Mesenchymal stem cell (in vitro differentiated cells and primary cell): ENCODE data around the gene DNAJC5G.

Experiments used
- DNase-seq: peaks from one replicate; pipeline ENCODE4 v3.0.0-alpha.2; 2013
- H2AFZ ChIP-seq: one replicate; pipeline ENCODE4 v1.6.1; 2013; ENCODE audit warnings: low read depth, mild to moderate bottlenecking, control low read depth, inconsistent platforms, low read length, moderate library complexity
- H2AK5ac ChIP-seq: 2 replicates; pipeline ENCODE4 v1.6.1; 2013; ENCODE audit warnings: low read length, moderate library complexity, mild to moderate bottlenecking, inconsistent platforms; ENCODE audit not compliant: severe bottlenecking
- H2BK120ac ChIP-seq: one replicate; pipeline ENCODE4 v1.6.1; 2013; ENCODE audit warnings: low read depth, mild to moderate bottlenecking, inconsistent platforms, low read length, moderate library complexity
- H2BK12ac ChIP-seq, 2 experiments: one replicate each; pipeline ENCODE4 v1.6.1; 2013; ENCODE audit warnings: inconsistent platforms in 2 of 2, low read length in 2 of 2, mild to moderate bottlenecking in 2 of 2, moderate library complexity in 2 of 2, control low read depth in 1 of 2
- H2BK15ac ChIP-seq: one replicate; pipeline ENCODE4 v1.6.1; 2013; ENCODE audit warnings: mild to moderate bottlenecking, low read depth, inconsistent platforms; ENCODE audit not compliant: poor library complexity, severe bottlenecking
- H2BK5ac ChIP-seq: 2 replicates; pipeline ENCODE4 v1.6.1; 2013; ENCODE audit warnings: low read depth, mild to moderate bottlenecking, low read length, control low read depth, inconsistent platforms; ENCODE audit not compliant: poor library complexity, severe bottlenecking
- H3K14ac ChIP-seq, 2 experiments: one replicate each; pipeline ENCODE4 v1.6.1; 2013; ENCODE audit warnings: inconsistent platforms in 2 of 2, low read length in 2 of 2, control low read depth in 1 of 2, mild to moderate bottlenecking in 1 of 2, moderate library complexity in 1 of 2
- H3K18ac ChIP-seq, 2 experiments: one replicate each; pipeline ENCODE4 v1.6.1; 2013; ENCODE audit warnings: inconsistent platforms in 2 of 2, low read length in 2 of 2, control low read depth in 1 of 2, low read depth in 1 of 2, mild to moderate bottlenecking in 1 of 2
- H3K23ac ChIP-seq, 2 experiments: one replicate each; pipeline ENCODE4 v1.6.1; 2013; ENCODE audit warnings: inconsistent platforms in 2 of 2, low read length in 2 of 2, mild to moderate bottlenecking in 2 of 2, moderate library complexity in 2 of 2, control low read depth in 1 of 2
- H3K27ac ChIP-seq: 2 replicates; pipeline ENCODE4 v1.5.1; 2013; ENCODE audit warnings: mild to moderate bottlenecking, moderate library complexity, low read length, control low read depth, inconsistent platforms; ENCODE audit not compliant: poor library complexity, severe bottlenecking
- H3K27me3 ChIP-seq, 2 experiments: 2 replicates each; pipeline versions ENCODE4 v1.6.1 to v1.7.0; 2013; ENCODE audit warnings: low read length in 2 of 2, mild to moderate bottlenecking in 2 of 2, moderate library complexity in 2 of 2, control low read depth in 1 of 2, inconsistent platforms in 1 of 2; ENCODE audit not compliant: control insufficient read depth in 1 of 2, insufficient read depth in 1 of 2
- H3K36me3 ChIP-seq, 2 experiments: 2 replicates each; pipeline versions ENCODE4 v1.6.1 to v1.7.0; 2013; ENCODE audit warnings: low read length in 2 of 2, control low read depth in 1 of 2, inconsistent platforms in 1 of 2, low read depth in 1 of 2, mild to moderate bottlenecking in 1 of 2; ENCODE audit not compliant: insufficient read depth in 2 of 2, control insufficient read depth in 1 of 2
- H3K4ac ChIP-seq, 2 experiments: one replicate each; pipeline ENCODE4 v1.6.1; 2013; ENCODE audit warnings: inconsistent platforms in 2 of 2, low read length in 2 of 2, mild to moderate bottlenecking in 2 of 2, moderate library complexity in 2 of 2, control low read depth in 1 of 2, low read depth in 1 of 2
- H3K4me1 ChIP-seq: 2 replicates; pipeline ENCODE4 v1.6.1; 2013; ENCODE audit warnings: low read depth, low read length, control low read depth; ENCODE audit not compliant: control insufficient read depth, insufficient read depth
- H3K4me2 ChIP-seq: 2 replicates; pipeline ENCODE4 v1.6.1; 2013; ENCODE audit warnings: low read length, mild to moderate bottlenecking, inconsistent platforms; ENCODE audit not compliant: poor library complexity, severe bottlenecking
- H3K4me3 ChIP-seq, 2 experiments: 2 replicates each; pipeline versions ENCODE4 v1.5.1 to v1.7.0; 2013; ENCODE audit warnings: low read length in 2 of 2, mild to moderate bottlenecking in 2 of 2, control low read depth in 1 of 2, low read depth in 1 of 2; ENCODE audit not compliant: insufficient read depth in 1 of 2
- H3K79me1 ChIP-seq: replicated peaks from 2 replicates; pipeline ENCODE4 v1.6.1; 2013; ENCODE audit warnings: mild to moderate bottlenecking, control low read depth, low read length, inconsistent platforms; ENCODE audit not compliant: poor library complexity, severe bottlenecking
- H3K9ac ChIP-seq: 2 replicates; pipeline ENCODE4 v1.7.0; 2013; ENCODE audit warnings: mild to moderate bottlenecking, low read length, moderate library complexity
- H3K9me3 ChIP-seq: 2 replicates; pipeline ENCODE4 v1.7.0; 2013; ENCODE audit warnings: mild to moderate bottlenecking, low read length; ENCODE audit not compliant: control insufficient read depth
- H4K8ac ChIP-seq: one replicate; pipeline ENCODE4 v1.6.1; 2013; ENCODE audit warnings: inconsistent platforms, mild to moderate bottlenecking, low read length, moderate library complexity
- H4K91ac ChIP-seq: one replicate; pipeline ENCODE4 v1.6.1; 2013; ENCODE audit warnings: mild to moderate bottlenecking, low read length, inconsistent platforms
- WGBS: methylation state at CpG from one replicate; pipeline ENCODE4 v1.1.7; 2013; ENCODE audit warnings: mixed read lengths; 5-methylcytosine and 5-hydroxymethylcytosine counted together

Gene DNAJC5G

DNA sequence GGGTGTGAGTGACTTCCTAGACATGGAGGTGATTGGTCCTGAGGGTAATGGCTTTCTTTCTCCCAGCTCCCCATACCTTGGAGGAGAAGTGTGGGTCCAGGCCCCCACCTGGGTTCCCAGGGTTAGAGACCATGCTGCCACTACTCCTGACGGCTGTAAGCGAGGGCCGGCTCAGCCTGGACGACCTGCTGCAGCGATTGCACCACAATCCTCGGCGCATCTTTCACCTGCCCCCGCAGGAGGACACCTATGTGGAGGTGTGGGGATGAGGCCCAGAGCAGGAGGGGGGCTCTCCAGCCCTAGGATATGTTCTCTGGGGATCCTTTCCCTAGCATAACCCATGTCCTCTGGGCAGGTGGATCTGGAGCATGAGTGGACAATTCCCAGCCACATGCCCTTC lies 36.3 kb upstream of the DNAJC5G start:
- H3K4me1 ChIP-seq: no peaks in the 10 kb centered on the region
- no peak overlapping the region for H3K27ac ChIP-seq
- H2AFZ ChIP-seq: no peak overlapping the region
- H2BK5ac ChIP-seq: no peak overlapping the region
- no peak overlapping the region for H3K4ac ChIP-seq
- no peak overlapping the region for H3K4me3 ChIP-seq
- H2BK12ac ChIP-seq: no peak overlapping the region
- no peak overlapping the region for H3K18ac ChIP-seq
- H2BK15ac ChIP-seq: no peak overlapping the region
- H2AK5ac ChIP-seq: no peak overlapping the region
- no peak overlapping the region for H4K8ac ChIP-seq
- no peak overlapping the region for H3K4me2 ChIP-seq
- no peak overlapping the region for H2BK120ac ChIP-seq
- peaks cover 95 to 98% of the 10 kb centered on the region in 2 experiments for H3K36me3 ChIP-seq
- WGBS: 96% methylated on average over 4 of the region's 8 CpGs
- DNase-seq: no peak
- H3K14ac ChIP-seq: no peak overlapping the region
- H3K79me1 ChIP-seq: peaks cover 14% of the 10 kb centered on the region
- no peak overlapping the region for H4K91ac ChIP-seq
- no peaks in the 10 kb centered on the region for H3K9me3 ChIP-seq
- no peaks in the 10 kb centered on the region for H3K27me3 ChIP-seq
- H3K9ac ChIP-seq: no peak overlapping the region
- no peak overlapping the region for H3K23ac ChIP-seq

DNA sequence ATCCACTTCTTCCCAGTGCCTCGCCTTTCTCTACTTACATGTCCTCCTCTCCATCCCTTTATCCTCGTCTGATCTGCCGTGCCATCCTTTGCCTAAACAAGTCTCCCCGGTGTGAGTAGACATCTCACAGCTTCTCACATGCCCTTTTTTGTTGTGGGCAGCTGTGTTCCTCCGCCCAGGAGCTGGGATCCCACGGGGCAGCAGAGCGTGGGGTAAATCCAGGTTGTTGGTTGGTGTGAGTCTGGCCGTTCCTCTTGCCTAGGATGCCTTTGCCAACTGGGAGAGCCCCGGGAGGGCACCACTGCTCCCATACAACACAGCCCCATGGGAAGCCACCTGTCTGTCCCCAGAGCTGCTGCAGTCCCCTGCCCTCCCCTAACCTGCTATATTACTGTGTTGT lies 34.8 kb upstream of the DNAJC5G start:
- no peak overlapping the region for H3K4ac ChIP-seq
- no peak overlapping the region for H3K27ac ChIP-seq
- H3K36me3 ChIP-seq: peaks cover 95 to 97% of the 10 kb centered on the region in 2 experiments
- H2AFZ ChIP-seq: no peak overlapping the region
- no peak overlapping the region for H4K91ac ChIP-seq
- no peak overlapping the region for H2BK120ac ChIP-seq
- H2AK5ac ChIP-seq: no peak overlapping the region
- no peak overlapping the region for H3K4me3 ChIP-seq
- no peaks in the 10 kb centered on the region for H3K27me3 ChIP-seq
- H3K18ac ChIP-seq: no peak overlapping the region
- no peak overlapping the region for H4K8ac ChIP-seq
- H2BK15ac ChIP-seq: no peak overlapping the region
- H3K9ac ChIP-seq: no peak overlapping the region
- peaks cover 12% of the 10 kb centered on the region for H3K79me1 ChIP-seq
- 100% methylated on average over 5 of the region's 9 CpGs for WGBS
- H3K4me2 ChIP-seq: no peak overlapping the region
- no peak overlapping the region for H2BK5ac ChIP-seq
- no peaks in the 10 kb centered on the region for H3K9me3 ChIP-seq
- no peak overlapping the region for H3K23ac ChIP-seq
- H3K14ac ChIP-seq: no peak overlapping the region
- H2BK12ac ChIP-seq: no peak overlapping the region
- no peak for DNase-seq
- H3K4me1 ChIP-seq: no peaks in the 10 kb centered on the region

DNA sequence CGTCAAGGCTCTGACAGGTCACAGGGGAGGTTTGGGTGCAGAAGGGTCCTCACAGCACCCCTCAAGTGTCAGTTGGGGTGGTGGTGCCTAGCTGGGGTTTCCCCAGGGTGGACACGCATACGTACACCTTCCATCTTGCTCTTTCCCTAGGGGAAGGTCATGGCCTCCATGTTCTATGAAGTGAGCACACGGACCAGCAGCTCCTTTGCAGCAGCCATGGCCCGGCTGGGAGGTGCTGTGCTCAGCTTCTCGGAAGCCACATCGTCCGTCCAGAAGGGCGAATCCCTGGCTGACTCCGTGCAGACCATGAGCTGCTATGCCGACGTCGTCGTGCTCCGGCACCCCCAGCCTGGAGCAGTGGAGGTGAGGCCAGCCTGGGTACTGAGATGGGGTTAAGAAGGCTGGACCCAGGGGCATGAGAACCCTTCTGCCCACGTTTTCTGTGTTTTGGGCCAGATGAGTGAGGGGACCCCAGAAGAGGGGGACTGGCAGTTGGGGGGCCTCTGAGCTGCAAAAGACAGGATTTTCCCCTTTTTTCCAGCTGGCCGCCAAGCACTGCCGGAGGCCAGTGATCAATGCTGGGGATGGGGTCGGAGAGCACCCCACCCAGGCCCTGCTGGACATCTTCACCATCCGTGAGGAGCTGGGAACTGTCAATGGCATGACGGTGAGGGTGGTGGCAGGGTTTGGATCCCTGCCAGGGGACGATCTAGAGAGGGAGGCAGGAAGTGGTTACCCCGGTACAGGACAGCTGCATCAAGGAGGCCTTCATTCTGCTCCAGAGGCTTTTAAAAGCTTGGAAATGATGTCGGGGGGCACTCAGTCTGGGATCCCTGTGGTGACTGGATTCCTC lies 33.2 kb upstream of the DNAJC5G start:
- Histone ChIP-seq H2BK120ac (no peak overlapping the region), H3K36me3 (peaks cover 83% of the 10 kb centered on the region in 2 experiments), H3K18ac (no peak overlapping the region), H2BK12ac (no peak overlapping the region), H2AFZ (no peak overlapping the region), H3K9ac (no peak overlapping the region), H3K14ac (no peak overlapping the region), H4K8ac (no peak overlapping the region), H4K91ac (no peak overlapping the region), H3K4me1 (no peaks in the 10 kb centered on the region), H3K27me3 (no peaks in the 10 kb centered on the region), H3K4me3 (no peak overlapping the region), H3K4me2 (no peak overlapping the region), H3K27ac (no peak overlapping the region), H3K23ac (no peak overlapping the region), H2BK5ac (no peak overlapping the region), H3K79me1 (peaks cover 12% of the 10 kb centered on the region), H2BK15ac (no peak overlapping the region), H2AK5ac (no peak overlapping the region), H3K9me3 (no peaks in the 10 kb centered on the region), H3K4ac (no peak overlapping the region)
- 91% methylated on average over 24 of the region's 24 CpGs for WGBS
- DNase-seq: no peak

DNA sequence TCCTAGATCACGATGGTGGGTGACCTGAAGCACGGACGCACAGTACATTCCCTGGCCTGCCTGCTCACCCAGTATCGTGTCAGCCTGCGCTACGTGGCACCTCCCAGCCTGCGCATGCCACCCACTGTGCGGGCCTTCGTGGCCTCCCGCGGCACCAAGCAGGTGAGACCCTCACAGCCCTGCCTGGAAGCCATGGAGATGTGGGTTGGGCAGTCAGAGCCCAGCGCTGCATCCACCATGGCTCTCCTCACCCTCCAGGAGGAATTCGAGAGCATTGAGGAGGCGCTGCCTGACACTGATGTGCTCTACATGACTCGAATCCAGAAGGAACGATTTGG lies 32.6 kb upstream of the DNAJC5G start:
- Histone ChIP-seq H4K8ac (no peak overlapping the region), H3K79me1 (peaks cover 8% of the 10 kb centered on the region), H2AFZ (no peak overlapping the region), H2BK12ac (no peak overlapping the region), H3K4me1 (no peaks in the 10 kb centered on the region), H3K9me3 (no peaks in the 10 kb centered on the region), H3K27ac (no peak overlapping the region), H3K18ac (no peak overlapping the region), H2BK5ac (no peak overlapping the region), H2BK15ac (no peak overlapping the region), H2BK120ac (no peak overlapping the region), H3K27me3 (peaks cover 0 to 2% of the 10 kb centered on the region in 2 experiments), H3K9ac (no peak overlapping the region), H3K14ac (no peak overlapping the region), H3K4me2 (no peak overlapping the region), H2AK5ac (no peak overlapping the region), H3K23ac (no peak overlapping the region), H3K4ac (no peak overlapping the region), H3K4me3 (peak overlapping the region in 1 of 2 experiments; percentile 15), H4K91ac (no peak overlapping the region), H3K36me3 (peaks cover 77% of the 10 kb centered on the region in 2 experiments)
- no peak for DNase-seq
- 97% methylated on average over 16 of the region's 16 CpGs for WGBS
